Measurements from ENCODE around the gene TAS2R1. TPM values are rescaled to one million over a fixed set of nuclear protein-coding genes. Genes with fewer than 3 reads are reported as not detected.

TAS2R1 gene
- total RNA-seq, 1 donor from 2014 or later = not detected

DNA sequence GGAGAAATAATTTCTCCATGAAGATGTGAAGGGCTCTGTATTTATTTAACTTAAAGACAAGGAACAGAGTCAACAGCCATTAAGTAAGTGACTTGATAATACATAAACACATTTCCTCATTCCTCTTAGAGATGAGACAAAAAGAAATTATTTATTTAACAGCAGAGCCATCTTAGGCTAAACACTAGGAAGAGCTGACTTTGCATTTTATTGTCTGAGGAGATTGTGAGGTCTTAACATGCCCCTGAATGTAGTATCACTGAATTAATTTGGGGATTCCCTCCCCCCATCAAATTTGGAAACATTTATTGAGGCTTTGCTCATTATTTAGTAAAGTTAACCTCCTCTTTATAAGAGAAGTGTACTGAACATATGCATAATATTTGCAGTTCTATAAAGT lies 35.2 kb downstream of the TAS2R1 start:
- TF ChIP-seq, protein P1, sequence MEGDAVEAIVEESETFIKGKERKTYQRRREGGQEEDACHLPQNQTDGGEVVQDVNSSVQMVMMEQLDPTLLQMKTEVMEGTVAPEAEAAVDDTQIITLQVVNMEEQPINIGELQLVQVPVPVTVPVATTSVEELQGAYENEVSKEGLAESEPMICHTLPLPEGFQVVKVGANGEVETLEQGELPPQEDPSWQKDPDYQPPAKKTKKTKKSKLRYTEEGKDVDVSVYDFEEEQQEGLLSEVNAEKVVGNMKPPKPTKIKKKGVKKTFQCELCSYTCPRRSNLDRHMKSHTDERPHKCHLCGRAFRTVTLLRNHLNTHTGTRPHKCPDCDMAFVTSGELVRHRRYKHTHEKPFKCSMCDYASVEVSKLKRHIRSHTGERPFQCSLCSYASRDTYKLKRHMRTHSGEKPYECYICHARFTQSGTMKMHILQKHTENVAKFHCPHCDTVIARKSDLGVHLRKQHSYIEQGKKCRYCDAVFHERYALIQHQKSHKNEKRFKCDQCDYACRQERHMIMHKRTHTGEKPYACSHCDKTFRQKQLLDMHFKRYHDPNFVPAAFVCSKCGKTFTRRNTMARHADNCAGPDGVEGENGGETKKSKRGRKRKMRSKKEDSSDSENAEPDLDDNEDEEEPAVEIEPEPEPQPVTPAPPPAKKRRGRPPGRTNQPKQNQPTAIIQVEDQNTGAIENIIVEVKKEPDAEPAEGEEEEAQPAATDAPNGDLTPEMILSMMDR (IDR thresholded peaks at IDR 0.05) = no peak
- Mint-ChIP-seq H3K4me3 (no peak overlapping the region), H3K9me3 (no peaks in the 10 kb centered on the region), H3K4me1 (no peaks in the 10 kb centered on the region), H3K27me3 (no peaks in the 10 kb centered on the region), H3K27ac (no peak overlapping the region), H3K36me3 (ENCODE audit: low read depth) (no peaks in the 10 kb centered on the region)
- intact Hi-C loops (cut with micrococcal nuclease) = no loop called here
- ATAC-seq (ENCODE audit: low read depth) (no peak), DNase-seq (no peak)
- CTCF ChIA-PET = no interaction called here
- POLR2A ChIA-PET = no interaction called here

- Mint-ChIP-seq H3K27me3 (no peaks in the 10 kb centered on the region), H3K36me3 (ENCODE audit: low read depth) (no peaks in the 10 kb centered on the region), H3K4me3 (no peak overlapping the region), H3K4me1 (no peaks in the 10 kb centered on the region), H3K27ac (no peak overlapping the region), H3K9me3 (peaks cover 4% of the 10 kb centered on the region)
- intact Hi-C loops (cut with micrococcal nuclease) = no loop called here
- TF ChIP-seq, protein P1 (IDR thresholded peaks at IDR 0.05) = no peak
- CTCF ChIA-PET = no interaction called here
- POLR2A ChIA-PET = no interaction called here
- DNase-seq (no peak), ATAC-seq (ENCODE audit: low read depth) (no peak)
These were observed 40.9 kb downstream of the TAS2R1 start for GRCh38 chr5:9589049-9589835.

DNA sequence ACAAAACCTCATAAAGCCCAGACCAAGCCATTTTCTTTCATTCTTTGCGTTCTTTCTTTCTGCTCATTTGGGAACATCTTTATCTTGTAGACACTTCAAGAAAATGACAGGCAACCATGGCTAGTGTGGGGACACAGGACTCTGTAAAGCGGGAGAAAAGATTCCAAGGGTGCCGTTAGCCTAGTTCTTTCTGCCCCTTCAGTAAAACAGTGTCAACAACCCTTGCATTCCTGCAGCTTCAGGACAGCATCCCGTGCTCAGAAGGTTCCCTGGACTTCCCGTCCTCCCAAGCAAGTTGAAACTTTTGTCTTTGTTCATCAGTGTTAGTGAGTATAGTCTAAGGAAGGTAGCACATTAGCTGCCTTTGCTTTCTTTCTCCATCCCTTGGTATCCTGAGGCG lies 41.9 kb downstream of the TAS2R1 start:
- intact Hi-C loops (cut with micrococcal nuclease) = no loop called here
- H3K27ac Mint-ChIP-seq = no peak overlapping the region
- CTCF ChIA-PET = no interaction called here

GRCh38 chr5:9587135-9587534 lies 43.0 kb downstream of the TAS2R1 start:
- H3K4me1 Mint-ChIP-seq = no peaks in the 10 kb centered on the region
- H3K4me3 Mint-ChIP-seq = no peak overlapping the region
- TF ChIP-seq, protein P1 (IDR thresholded peaks at IDR 0.05) = no peak
- ChIA-PET POLR2A (no interaction called here), CTCF (no interaction called here)
- no peak for DNase-seq
- ATAC-seq (ENCODE audit: low read depth) = no peak
- peaks cover 4% of the 10 kb centered on the region for H3K9me3 Mint-ChIP-seq
- intact Hi-C loops (cut with micrococcal nuclease) = no loop called here
- H3K36me3 Mint-ChIP-seq (ENCODE audit: low read depth) = no peaks in the 10 kb centered on the region
- no peaks in the 10 kb centered on the region for H3K27me3 Mint-ChIP-seq
- H3K27ac Mint-ChIP-seq = no peak overlapping the region

More for the DNA sequence above, 41.9 kb downstream of the TAS2R1 start:
- DNase-seq = no peak
- Mint-ChIP-seq H3K4me3 (no peak overlapping the region), H3K36me3 (ENCODE audit: low read depth) (no peaks in the 10 kb centered on the region), H3K27me3 (no peaks in the 10 kb centered on the region), H3K4me1 (no peaks in the 10 kb centered on the region), H3K9me3 (peaks cover 4% of the 10 kb centered on the region)
- ATAC-seq (ENCODE audit: low read depth) = no peak
- TF ChIP-seq, protein P1 (IDR thresholded peaks at IDR 0.05) = no peak
- POLR2A ChIA-PET = no interaction called here

DNA sequence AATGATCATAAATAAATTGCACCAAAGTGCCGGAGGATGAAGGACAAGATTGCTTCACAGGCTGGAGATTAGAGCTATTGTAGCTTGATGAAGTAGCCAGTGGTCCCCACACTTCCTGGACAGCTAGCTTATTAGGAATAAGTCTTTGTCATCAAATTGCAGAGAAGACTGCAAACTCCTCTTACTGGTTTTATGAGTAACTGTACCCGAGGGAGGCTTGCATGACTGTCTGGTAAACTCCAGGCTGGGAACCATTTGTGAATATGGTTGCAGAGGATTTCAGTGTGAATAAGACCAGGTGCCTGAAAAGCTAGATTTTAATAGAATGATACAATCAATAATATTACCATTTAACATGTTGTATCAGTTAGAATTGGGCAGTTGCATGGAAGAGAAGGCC lies 47.7 kb downstream of the TAS2R1 start:
- POLR2A ChIA-PET = no interaction called here
- ATAC-seq (ENCODE audit: low read depth) = no peak

More for the DNA sequence above, 47.7 kb downstream of the TAS2R1 start:
- TF ChIP-seq, protein P1 (IDR thresholded peaks at IDR 0.05) = no peak
- no peaks in the 10 kb centered on the region for H3K4me1 Mint-ChIP-seq
- intact Hi-C loops (cut with micrococcal nuclease) = no loop called here
- H3K27me3 Mint-ChIP-seq = no peaks in the 10 kb centered on the region
- no peak overlapping the region for H3K27ac Mint-ChIP-seq
- H3K9me3 Mint-ChIP-seq = no peaks in the 10 kb centered on the region
- no peaks in the 10 kb centered on the region for H3K36me3 Mint-ChIP-seq (ENCODE audit: low read depth)
- CTCF ChIA-PET = no interaction called here
- DNase-seq = no peak
- no peak overlapping the region for H3K4me3 Mint-ChIP-seq

Other genes starting within 250 kb of the TAS2R1 start
- not detected in 2 replicates for gene SEMA5A, start 84.3 kb downstream of the TAS2R1 start, total RNA-seq